GM13976 (cell line): ENCODE data around the gene NEMF.
A peak's percentile ranks its signal among the peaks of the same experiment; 100 is the strongest.
"Not testable (repeated sequence)": the region's sequence is repeated elsewhere in the genome, so short reads cannot be mapped to it uniquely, and the experiment has no call there.

Experiments used
- DNase-seq: peaks from one replicate; pipeline ENCODE4 v3.0.0; 2012; ENCODE audit warnings: low spot score
- CTCF ChIP-seq: IDR thresholded peaks from 2 replicates; pipeline ENCODE4 v1.5.1; 2012; ENCODE audit warnings: borderline replicate concordance, mild to moderate bottlenecking; ENCODE audit not compliant: insufficient read depth; ENCODE audit errors: extremely low read depth, missing control alignments, control extremely low read depth
- in situ Hi-C: fragments of 300-500 bp; cut with MboI; formaldehyde crosslinking; loops from one replicate; pipeline ENCODE4 v1.12.0; 2022; ENCODE audit warnings: low sequenced_read_pairs, mixed read lengths, inconsistent platforms; ENCODE audit not compliant: unreplicated experiment

The NEMF gene

DNA sequence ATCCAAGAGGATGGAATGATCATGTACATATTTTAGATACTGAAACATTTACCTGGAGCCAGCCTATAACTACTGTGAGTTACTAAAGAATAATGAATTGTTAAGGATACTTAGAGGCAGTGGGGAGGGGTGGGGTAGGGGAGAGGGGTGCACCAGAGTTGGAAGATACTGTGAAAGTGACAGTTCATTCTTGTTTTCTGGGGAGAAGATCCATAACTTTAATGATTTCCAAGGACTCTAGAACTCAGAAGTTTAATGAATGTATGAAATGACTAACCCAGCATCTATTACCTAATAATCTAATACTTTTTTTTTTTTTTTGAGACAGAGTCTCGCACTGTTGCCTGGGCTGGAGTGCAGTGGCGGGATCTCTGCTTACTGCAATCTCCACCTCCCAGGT lies 74.2 kb downstream of the NEMF start:
- in situ Hi-C loops: no loop called here
- no peak for TF ChIP-seq CTCF
- no peak for DNase-seq

DNA sequence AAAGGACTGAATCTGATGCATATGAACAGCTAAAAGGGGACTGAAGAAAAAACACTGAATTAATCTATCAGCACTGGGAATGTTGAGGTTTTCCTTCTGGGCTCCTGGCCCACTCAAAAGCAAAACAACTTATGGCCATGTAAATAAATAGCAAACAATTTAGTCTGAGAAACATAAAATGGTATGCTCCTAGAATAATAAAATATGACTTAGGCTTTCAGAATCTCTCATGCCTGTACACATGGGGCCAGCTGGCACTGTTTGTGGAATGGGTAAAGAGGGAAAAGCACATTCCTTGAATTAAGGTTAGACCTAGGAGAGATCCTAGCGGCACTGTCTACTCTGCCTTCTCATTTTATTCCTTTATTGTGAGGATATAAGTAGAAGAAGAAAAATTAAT lies 78.5 kb downstream of the NEMF start:
- in situ Hi-C loops: no loop called here
- DNase-seq: no peak
- TF ChIP-seq CTCF: no peak

DNA sequence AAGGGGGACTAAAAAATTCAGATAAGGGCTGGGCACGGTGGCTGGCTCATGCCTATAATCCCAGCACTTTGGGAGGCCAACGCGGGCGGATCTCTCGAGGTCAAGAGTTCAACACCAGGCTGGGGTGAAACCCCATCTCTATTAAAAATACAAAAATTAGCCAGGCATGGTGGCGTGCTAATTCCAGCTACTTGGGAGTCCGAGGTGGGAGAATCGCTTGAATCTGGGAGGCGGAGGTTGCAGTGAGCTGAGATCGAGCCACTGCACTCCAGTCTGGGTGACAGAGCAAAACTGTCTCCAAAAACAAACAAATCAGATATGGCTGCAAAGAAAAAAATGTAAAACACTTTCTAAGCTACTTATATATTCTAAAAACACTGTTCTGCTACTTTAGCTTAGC lies 80.9 kb downstream of the NEMF start:
- in situ Hi-C loops: not testable (repeated sequence)

DNA sequence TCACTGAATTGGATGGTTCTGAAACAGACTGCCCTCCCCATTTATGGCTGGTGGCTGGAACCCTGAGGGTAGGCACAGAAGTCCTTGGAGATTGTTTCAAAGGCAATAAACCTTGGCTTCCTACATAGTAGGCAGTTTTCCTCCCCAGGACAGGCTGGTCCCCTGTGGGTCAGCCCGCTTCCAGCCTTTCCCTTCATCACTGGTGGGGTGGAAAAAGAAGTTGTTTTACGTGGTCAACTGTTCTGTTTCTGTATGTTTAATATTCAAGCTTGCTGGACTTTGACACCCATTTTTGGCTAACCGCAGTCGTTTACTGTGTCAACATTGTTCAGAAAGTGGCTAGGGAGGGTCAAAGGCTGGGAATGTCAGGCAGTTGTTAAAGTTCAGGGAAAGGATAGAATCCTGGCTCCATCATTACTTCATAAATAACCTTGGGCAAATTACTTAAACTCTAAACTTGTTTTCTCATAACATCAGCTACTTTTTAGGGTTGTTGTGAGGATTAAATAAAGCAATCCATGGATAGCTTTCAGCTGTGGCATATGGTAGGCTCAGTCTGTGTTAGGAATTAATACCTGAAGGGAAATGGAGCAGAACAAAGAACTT lies 82.3 kb downstream of the NEMF start:
- TF ChIP-seq CTCF: no peak
- no peak for DNase-seq
- in situ Hi-C loops: no loop called here

More for the DNA sequence above, 80.9 kb downstream of the NEMF start:
- not testable (repeated sequence) for DNase-seq

DNA sequence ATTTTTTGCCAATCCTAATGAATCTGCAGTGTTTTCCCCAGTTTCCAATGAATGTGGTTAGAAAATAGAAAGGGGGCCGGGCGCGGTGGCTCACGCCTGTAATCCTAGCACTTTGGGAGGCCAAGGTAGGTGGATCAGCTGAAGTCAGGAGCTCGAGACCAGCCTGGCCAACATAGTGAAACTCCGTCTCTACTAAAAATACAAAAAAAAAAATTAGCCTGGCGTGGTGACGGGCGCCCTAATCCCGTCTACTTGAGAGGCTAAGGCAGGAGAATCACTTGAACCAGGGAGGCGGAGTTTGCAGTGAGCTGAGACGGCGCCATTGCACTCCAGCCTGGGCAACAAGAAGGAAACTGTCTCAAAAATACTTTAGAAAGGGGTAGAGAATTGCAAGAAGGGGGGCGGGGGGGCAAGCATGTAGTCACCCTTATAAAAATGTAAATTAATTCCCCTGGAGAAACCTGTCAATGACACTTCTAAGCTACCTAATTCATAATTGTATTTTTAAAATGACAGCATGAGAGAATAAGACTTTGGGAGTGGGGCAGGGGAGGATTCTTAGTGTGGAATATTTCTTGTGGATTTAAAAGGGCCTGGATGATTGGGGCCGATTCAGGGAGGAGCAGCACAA lies 82.9 kb downstream of the NEMF start:
- TF ChIP-seq CTCF: no peak
- in situ Hi-C loops: no loop called here
- no peak for DNase-seq

GRCh38 chr14:49769171-49769570 lies 83.4 kb downstream of the NEMF start:
- DNase-seq: no peak
- no peak for TF ChIP-seq CTCF
- in situ Hi-C loops: no loop called here

DNA sequence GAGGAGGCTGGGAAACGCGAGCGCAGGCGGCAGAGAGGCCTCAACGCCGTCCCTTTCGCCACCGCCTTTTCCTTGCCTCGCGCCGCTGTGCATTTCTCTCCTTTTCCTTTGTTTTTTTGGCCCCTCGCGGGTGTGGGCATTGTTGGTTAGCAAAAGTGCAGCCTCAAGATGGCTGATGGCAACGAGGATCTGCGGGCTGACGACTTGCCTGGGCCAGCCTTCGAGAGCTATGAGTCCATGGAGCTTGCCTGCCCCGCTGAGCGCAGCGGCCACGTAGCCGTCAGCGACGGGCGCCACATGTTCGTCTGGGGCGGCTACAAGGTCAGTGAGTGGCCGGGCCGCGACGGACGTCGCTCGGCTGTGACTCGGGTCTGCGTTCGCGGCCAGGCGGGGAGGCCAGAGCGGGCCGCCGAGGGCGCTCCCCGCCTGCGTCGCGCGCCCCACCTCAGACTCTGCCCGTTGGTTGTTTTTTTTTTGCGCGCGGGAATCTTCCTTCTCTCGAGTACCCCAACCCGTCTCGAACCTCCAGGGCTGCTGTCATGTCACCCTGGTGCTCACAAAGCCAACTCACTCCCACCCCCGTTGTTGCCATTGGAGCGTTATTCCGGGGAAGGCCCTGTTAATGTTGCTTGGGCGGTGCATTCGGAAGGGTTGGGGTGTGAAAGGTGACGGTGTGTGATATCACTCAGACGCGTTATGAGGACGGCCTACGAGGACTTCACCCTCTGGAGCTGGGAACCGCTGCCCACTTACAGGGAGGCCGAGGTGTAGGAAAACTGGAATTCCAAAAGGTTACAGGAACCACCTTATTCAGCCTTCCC lies 84.1 kb downstream of the NEMF start:
- TF ChIP-seq CTCF: no peak
- in situ Hi-C loops: no loop called here
- peak; percentile 72 for DNase-seq
